DND-41 (cell line): ENCODE results near the gene SLC9A2.

Experiments
- ATAC-seq: fragments of 200-7000 bp; cut with Tn5 transposase; 3 replicates; pipeline ENCODE4 v1.9.1; 2021; ENCODE audit warnings: low read depth; ENCODE audit not compliant: insufficient read depth
- DNase-seq: peaks from one replicate; pipeline ENCODE4 v3.0.0-alpha.2; 2020
- H2AFZ ChIP-seq: 2 replicates; pipeline ENCODE4 v1.6.0; 2012; ENCODE audit warnings: low read depth, low read length
- H3K27ac ChIP-seq: 2 replicates; pipeline ENCODE4 v1.5.1; 2012; ENCODE audit warnings: low read length, inconsistent platforms
- H3K27me3 ChIP-seq: fragments of 200-600 bp; sonication (generic); 2 replicates; pipeline ENCODE4 v1.6.0; 2012; ENCODE audit warnings: low read length, mild to moderate bottlenecking, inconsistent platforms; ENCODE audit not compliant: insufficient read depth, poor library complexity
- H3K36me3 ChIP-seq: 2 replicates; pipeline ENCODE4 v1.5.1; 2012; ENCODE audit warnings: low read length, inconsistent platforms; ENCODE audit not compliant: insufficient read depth
- H3K4me1 ChIP-seq: 2 replicates; pipeline ENCODE4 v1.5.1; 2012; ENCODE audit warnings: mild to moderate bottlenecking, low read length; ENCODE audit not compliant: insufficient read depth
- H3K4me2 ChIP-seq: 2 replicates; pipeline ENCODE4 v1.6.0; 2012; ENCODE audit warnings: mild to moderate bottlenecking, moderate library complexity, low read length, inconsistent platforms; ENCODE audit not compliant: insufficient read depth
- H3K4me3 ChIP-seq, 2 experiments: fragments of 200-600 bp in 1 of 2; shearing (Covaris generic) in 1 of 2; 2 replicates each; pipeline ENCODE4 v1.5.1; 2012 to 2016; ENCODE audit warnings: inconsistent platforms in 2 of 2, low read length in 2 of 2, mild to moderate bottlenecking in 2 of 2, low read depth in 1 of 2, moderate library complexity in 1 of 2
- H3K79me2 ChIP-seq: 2 replicates; pipeline ENCODE4 v1.6.0; 2012; ENCODE audit warnings: low read length, inconsistent platforms; ENCODE audit not compliant: insufficient read depth
- H3K9ac ChIP-seq: 2 replicates; pipeline ENCODE4 v1.6.0; 2012; ENCODE audit warnings: low read depth, mild to moderate bottlenecking, inconsistent platforms, low read length, moderate library complexity
- H3K9me3 ChIP-seq: 2 replicates; pipeline ENCODE4 v1.5.1; 2012; ENCODE audit warnings: low read length, moderate library complexity, mild to moderate bottlenecking, inconsistent platforms; ENCODE audit not compliant: insufficient read depth, severe bottlenecking
- H4K20me1 ChIP-seq: 2 replicates; pipeline ENCODE4 v1.6.0; 2012; ENCODE audit warnings: low read length; ENCODE audit not compliant: insufficient read depth
- EZH2 ChIP-seq: IDR thresholded peaks from 3 replicates; pipeline ENCODE4 v1.6.1; 2012; ENCODE audit warnings: borderline replicate concordance, low read depth, mild to moderate bottlenecking, moderate library complexity, low read length, inconsistent platforms; ENCODE audit not compliant: severe bottlenecking
- TF ChIP-seq, protein P1 (sequence below): IDR thresholded peaks from 2 replicates; pipeline ENCODE4 v1.5.1; 2012; ENCODE audit warnings: borderline replicate concordance, low read length, moderate library complexity, mild to moderate bottlenecking; ENCODE audit not compliant: poor library complexity, severe bottlenecking; ENCODE audit errors: extremely low read depth

The SLC9A2 gene

DNA sequence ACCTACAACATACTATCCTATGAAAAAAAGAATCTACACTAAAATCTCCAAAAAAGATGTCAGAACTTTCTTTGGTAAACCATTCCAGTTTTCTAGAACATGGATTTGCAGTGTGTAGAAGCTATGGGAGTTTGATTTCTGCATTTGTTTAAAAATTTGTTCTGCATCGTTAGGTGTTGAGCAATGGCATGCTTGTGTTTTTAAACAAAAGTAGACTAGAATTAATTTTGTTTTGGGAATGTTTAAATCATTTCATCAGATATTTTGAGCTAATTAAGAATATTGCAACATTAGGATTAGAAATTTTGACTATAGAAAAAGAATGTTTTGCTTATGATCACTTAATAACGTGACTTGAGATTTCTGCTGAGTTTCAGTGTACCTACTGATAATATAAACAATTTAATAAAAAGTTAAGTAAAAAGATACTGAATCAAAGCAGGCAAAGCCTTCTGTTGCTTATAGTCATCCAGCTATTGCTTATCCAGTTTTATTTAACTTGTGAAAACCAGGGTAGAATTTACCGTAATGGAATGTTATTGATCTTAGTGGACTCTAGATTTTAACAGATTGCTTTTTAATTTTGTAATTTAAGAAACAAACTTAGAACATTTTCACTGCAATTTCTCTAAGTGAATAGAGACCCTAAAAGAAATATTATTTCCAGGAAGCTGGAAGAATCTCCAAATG, 135.2 kb downstream of the SLC9A2 start:
- Histone ChIP-seq H3K4me3 (no peak overlapping the region), H2AFZ (no peak overlapping the region), H3K27me3 (no peaks in the 10 kb centered on the region), H3K9me3 (no peaks in the 10 kb centered on the region), H4K20me1 (no peaks in the 10 kb centered on the region), H3K4me2 (no peak overlapping the region), H3K9ac (no peak overlapping the region), H3K27ac (no peak overlapping the region), H3K79me2 (no peaks in the 10 kb centered on the region), H3K36me3 (no peaks in the 10 kb centered on the region), H3K4me1 (no peaks in the 10 kb centered on the region)
- ATAC-seq, result no peak
- no peak for DNase-seq
- TF ChIP-seq EZH2, result no peak

DNA sequence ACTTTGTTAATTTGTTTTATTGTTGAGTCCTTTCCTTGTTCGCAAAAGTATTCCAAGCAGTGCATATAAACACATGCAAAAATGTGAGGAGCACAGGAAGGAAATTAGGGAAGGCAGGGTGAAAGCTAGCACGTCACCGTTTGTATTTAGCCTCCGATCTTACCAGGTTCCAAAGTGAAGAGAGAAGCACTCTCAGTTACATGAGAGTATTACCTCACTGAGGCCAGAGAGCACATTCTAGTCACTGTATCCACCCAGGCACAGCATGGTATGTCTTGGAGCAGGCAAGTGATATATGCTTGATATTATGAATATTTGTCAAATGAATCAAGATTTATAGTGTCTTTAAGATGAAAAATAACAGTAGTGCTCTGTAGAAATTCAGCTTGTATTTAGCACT, 135.9 kb downstream of the SLC9A2 start:
- Histone ChIP-seq H3K9ac (no peak overlapping the region), H3K27ac (no peak overlapping the region), H3K4me3 (no peak overlapping the region), H3K27me3 (no peaks in the 10 kb centered on the region), H3K9me3 (no peaks in the 10 kb centered on the region), H3K4me2 (no peak overlapping the region), H3K79me2 (no peaks in the 10 kb centered on the region), H3K4me1 (no peaks in the 10 kb centered on the region), H2AFZ (no peak overlapping the region), H3K36me3 (no peaks in the 10 kb centered on the region), H4K20me1 (no peaks in the 10 kb centered on the region)
- ATAC-seq (no peak), DNase-seq (no peak)
- TF ChIP-seq EZH2, result no peak
- TF ChIP-seq, protein P1, sequence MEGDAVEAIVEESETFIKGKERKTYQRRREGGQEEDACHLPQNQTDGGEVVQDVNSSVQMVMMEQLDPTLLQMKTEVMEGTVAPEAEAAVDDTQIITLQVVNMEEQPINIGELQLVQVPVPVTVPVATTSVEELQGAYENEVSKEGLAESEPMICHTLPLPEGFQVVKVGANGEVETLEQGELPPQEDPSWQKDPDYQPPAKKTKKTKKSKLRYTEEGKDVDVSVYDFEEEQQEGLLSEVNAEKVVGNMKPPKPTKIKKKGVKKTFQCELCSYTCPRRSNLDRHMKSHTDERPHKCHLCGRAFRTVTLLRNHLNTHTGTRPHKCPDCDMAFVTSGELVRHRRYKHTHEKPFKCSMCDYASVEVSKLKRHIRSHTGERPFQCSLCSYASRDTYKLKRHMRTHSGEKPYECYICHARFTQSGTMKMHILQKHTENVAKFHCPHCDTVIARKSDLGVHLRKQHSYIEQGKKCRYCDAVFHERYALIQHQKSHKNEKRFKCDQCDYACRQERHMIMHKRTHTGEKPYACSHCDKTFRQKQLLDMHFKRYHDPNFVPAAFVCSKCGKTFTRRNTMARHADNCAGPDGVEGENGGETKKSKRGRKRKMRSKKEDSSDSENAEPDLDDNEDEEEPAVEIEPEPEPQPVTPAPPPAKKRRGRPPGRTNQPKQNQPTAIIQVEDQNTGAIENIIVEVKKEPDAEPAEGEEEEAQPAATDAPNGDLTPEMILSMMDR, result no peak

DNA sequence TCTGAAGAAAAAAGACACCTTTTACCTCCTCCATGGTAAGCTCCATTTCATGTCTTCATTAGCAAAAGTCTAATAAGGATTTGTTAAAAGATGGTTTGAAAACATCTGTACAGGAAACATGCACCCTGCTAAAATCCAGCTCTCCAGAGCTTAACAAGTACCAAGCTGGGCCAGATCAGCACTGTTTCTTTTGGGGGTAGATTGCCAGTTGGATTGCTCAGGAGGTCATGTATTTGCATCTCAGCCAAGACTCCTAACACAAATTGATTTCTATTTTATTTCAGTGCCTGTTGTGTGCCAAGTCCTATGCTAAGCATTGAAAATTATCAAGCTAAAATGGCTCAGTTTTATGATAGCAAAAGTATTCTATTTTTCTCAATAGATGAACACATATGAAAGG, 139.1 kb downstream of the SLC9A2 start:
- H3K36me3 ChIP-seq, result no peaks in the 10 kb centered on the region
- H3K9me3 ChIP-seq, result no peaks in the 10 kb centered on the region
- H4K20me1 ChIP-seq, result no peaks in the 10 kb centered on the region
- H3K9ac ChIP-seq, result no peak overlapping the region
- H3K27ac ChIP-seq, result no peak overlapping the region
- H3K79me2 ChIP-seq, result no peaks in the 10 kb centered on the region
- no peak overlapping the region for H2AFZ ChIP-seq
- DNase-seq (no peak), ATAC-seq (no peak)
- no peaks in the 10 kb centered on the region for H3K4me1 ChIP-seq
- no peaks in the 10 kb centered on the region for H3K27me3 ChIP-seq
- no peak overlapping the region for H3K4me2 ChIP-seq
- TF ChIP-seq EZH2, result no peak
- TF ChIP-seq, protein P1, result no peak
- H3K4me3 ChIP-seq, result no peak overlapping the region
